Mammary epithelial cell (primary cell): ENCODE results near the gene RCC1.

ENCODE experiments used
- CTCF ChIP-seq, 2 donors: IDR thresholded peaks in 1 of 2; conservative IDR thresholded peaks in 1 of 2; 2 replicates each; pipeline ENCODE4 v1.5.1; 2011 to 2012; ENCODE audit warnings: inconsistent platforms in 2 of 2, low read length in 2 of 2, mild to moderate bottlenecking in 2 of 2, control low read depth in 1 of 2, low read depth in 1 of 2; ENCODE audit not compliant: insufficient read depth in 1 of 2; ENCODE audit errors: extremely low read depth in 1 of 2
- EZH2 ChIP-seq: IDR thresholded peaks from 2 replicates; pipeline ENCODE4 v1.6.1; 2012; ENCODE audit warnings: low read length, inconsistent platforms, borderline replicate concordance

GRCh38 chr1:28503117-28503516 lies 2.7 kb upstream of the RCC1 start:
- TF ChIP-seq CTCF (conservative IDR thresholded peaks at IDR 0.05 in 1 of 2, IDR thresholded peaks at IDR 0.05 in 1 of 2; ENCODE audit: extremely low read depth in 1 of 2, insufficient read depth in 1 of 2, low read depth in 1 of 2, low read length in 2 of 2) (no peak), EZH2 (no peak)
